ENCODE measurements around the gene ATXN7. TPM values are rescaled to one million over a fixed set of nuclear protein-coding genes. Genes with fewer than 3 reads are reported as not detected.

ATXN7 gene
- total RNA-seq, 4 donors from 2014 or later, result 3.3 to 42.5 (median 17.9) TPM

DNA sequence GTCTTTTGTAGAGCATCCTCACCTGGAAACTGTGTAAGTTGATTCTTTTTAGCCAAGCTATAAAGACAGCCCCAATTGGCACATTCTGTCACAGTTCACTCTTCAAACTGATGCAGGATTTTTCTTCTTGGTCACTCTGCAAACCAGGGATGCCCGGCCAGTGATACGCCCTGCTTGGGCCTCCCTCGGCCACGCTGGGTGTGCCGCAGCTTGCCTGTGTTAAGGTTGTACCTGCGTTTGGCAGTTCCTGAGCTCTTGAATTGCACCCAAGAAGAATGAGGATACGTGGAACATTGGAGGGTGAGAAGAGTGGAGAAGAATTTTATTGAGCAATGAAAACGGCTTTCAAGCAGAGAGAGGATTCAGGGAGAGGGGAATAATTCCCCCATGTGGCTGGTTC lies 109.7 kb downstream of the ATXN7 start:
- intact Hi-C loops (cut with DNase I; ENCODE audit: low total_unique reads), result no loop called here
- H3K36me3 ChIP-seq, result no peaks in the 10 kb centered on the region
- no peak overlapping the region for H3K27ac ChIP-seq
- DNase-seq, result no peak
- H3K4me1 ChIP-seq, result peaks cover 9 to 15% of the 10 kb centered on the region in 2 donors
- no peaks in the 10 kb centered on the region for H3K27me3 ChIP-seq
- H3K9me3 ChIP-seq, result no peaks in the 10 kb centered on the region
- H3K4me3 ChIP-seq, result no peak overlapping the region
- TF ChIP-seq POLR2A (IDR thresholded peaks at IDR 0.05), result no peak
- no peak for TF ChIP-seq CTCF (IDR thresholded peaks at IDR 0.05)

DNA sequence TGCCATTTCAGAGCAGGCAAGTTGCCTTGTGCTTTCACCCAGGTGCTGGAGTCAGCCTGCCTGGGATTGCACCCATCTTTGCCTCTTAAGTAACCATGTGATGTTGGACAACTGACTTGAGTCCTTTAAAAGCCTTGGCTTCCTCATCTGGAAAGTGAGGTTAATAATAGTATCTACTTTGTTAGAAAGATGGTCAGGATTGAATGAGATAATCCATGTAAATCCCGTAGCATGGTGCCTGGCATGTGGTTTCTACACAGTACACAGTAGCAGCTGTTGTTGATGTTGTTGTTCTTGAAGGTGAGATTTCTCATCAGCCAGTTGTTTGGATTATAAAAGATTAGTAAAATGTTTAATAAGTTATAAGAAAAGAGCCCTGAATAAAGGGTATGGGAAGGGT lies 110.8 kb downstream of the ATXN7 start:
- H3K27me3 ChIP-seq, result no peaks in the 10 kb centered on the region
- TF ChIP-seq CTCF (IDR thresholded peaks at IDR 0.05) (no peak), POLR2A (IDR thresholded peaks at IDR 0.05) (no peak)
- intact Hi-C loops (cut with DNase I; ENCODE audit: low total_unique reads), result no loop called here
- no peak for DNase-seq
- no peaks in the 10 kb centered on the region for H3K36me3 ChIP-seq
- no peak overlapping the region for H3K4me3 ChIP-seq
- H3K27ac ChIP-seq, result no peak overlapping the region
- H3K9me3 ChIP-seq, result no peaks in the 10 kb centered on the region
- peaks cover 6 to 10% of the 10 kb centered on the region in 2 donors for H3K4me1 ChIP-seq

DNA sequence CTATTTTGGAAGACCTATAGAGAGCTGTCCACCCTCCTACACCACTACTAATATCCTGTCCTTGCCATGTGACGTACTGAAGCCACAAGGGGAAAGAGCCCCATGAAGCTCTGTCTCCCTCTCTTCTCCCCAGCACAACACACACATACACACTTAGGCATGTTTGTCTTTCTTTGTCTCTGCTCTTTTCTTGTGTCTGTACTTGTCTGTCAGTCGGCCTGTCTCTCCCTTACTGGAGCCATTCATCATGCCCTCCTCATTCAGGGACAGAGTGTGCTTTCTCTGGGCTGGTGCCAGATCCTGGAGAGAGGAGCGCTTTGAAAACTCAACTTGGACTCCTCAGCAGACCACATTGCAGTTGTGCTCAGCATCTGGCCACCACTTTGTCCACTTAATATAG lies 112.1 kb downstream of the ATXN7 start:
- peak; percentile 47 to 51 for DNase-seq
- TF ChIP-seq POLR2A (IDR thresholded peaks at IDR 0.05) (no peak), CTCF (IDR thresholded peaks at IDR 0.05) (no peak)
- intact Hi-C loops (cut with DNase I; ENCODE audit: low total_unique reads), result no loop called here
- Histone ChIP-seq H3K27me3 (no peaks in the 10 kb centered on the region), H3K9me3 (no peaks in the 10 kb centered on the region), H3K4me3 (no peak overlapping the region), H3K36me3 (no peaks in the 10 kb centered on the region), H3K4me1 (peaks cover 4 to 5% of the 10 kb centered on the region in 2 donors), H3K27ac (peak overlapping the region; percentile 9 to 55)

DNA sequence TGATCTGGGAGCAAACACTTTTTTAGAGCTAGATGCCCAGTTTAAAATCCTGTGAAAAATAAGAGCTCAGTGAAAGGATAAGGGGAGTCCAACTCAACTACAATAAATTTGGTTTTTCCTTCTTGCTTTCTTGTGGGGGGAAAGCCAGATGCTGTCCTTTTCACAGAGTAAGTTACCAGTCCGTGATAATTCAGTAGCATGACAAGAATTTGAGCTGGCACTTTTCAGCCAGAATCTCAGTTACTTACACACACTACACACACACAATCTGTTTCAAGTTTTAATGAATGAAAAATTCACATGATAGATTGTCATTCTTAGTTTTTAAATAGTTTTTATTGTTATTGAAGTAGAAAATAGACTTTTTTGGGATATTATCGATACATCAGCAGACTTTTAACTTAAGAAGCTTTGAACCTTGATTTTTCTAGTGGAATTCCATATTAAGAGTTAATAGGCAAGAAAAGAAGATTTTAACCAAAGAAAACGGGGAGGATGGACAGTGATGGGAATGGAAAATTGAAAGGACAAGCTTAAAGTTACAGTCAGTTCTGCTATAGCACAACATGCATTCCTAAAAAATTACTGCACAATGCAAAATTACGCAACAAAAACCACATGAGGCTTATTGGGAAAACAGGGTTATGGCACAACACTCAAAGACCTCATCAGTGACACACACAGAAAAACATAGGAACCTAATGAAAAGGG lies 112.6 kb downstream of the ATXN7 start:
- intact Hi-C loops (cut with DNase I; ENCODE audit: low total_unique reads), result no loop called here
- no peaks in the 10 kb centered on the region for H3K27me3 ChIP-seq
- no peak overlapping the region for H3K4me3 ChIP-seq
- no peak for TF ChIP-seq CTCF (IDR thresholded peaks at IDR 0.05)
- no peak for TF ChIP-seq POLR2A (IDR thresholded peaks at IDR 0.05)
- peaks cover 4 to 5% of the 10 kb centered on the region in 2 donors for H3K4me1 ChIP-seq
- DNase-seq, result peak in 1 of 2 donors; percentile 36
- H3K36me3 ChIP-seq, result no peaks in the 10 kb centered on the region
- H3K27ac ChIP-seq, result peak overlapping the region; percentile 9 to 55
- no peaks in the 10 kb centered on the region for H3K9me3 ChIP-seq

DNA sequence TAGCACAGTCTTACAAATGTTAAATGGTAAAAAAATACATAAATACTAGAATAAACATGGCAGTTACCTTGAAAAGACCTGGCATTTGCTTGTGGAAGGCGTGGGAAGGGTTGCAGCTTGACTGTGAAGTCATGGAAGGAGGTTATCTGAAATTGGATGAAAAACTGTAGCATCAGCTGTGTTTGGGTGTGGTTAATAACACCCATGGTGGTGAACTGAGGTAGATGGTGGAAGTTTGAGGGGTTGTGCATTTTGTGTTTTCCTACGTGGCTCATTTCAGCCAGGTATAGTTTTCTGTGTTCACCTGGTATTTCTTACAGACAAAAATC lies 113.2 kb downstream of the ATXN7 start:
- intact Hi-C loops (cut with DNase I; ENCODE audit: low total_unique reads), result no loop called here
- peaks cover 4 to 5% of the 10 kb centered on the region in 2 donors for H3K4me1 ChIP-seq
- TF ChIP-seq CTCF (IDR thresholded peaks at IDR 0.05) (no peak), POLR2A (IDR thresholded peaks at IDR 0.05) (no peak)
- no peaks in the 10 kb centered on the region for H3K36me3 ChIP-seq
- peak overlapping the region; percentile 58 for H3K27ac ChIP-seq
- no peaks in the 10 kb centered on the region for H3K9me3 ChIP-seq
- no peaks in the 10 kb centered on the region for H3K27me3 ChIP-seq
- DNase-seq, result no peak
- no peak overlapping the region for H3K4me3 ChIP-seq
